Thyroid gland (tissue), 4 donors: Measurements from ENCODE around the gene RFPL3. TPM values are rescaled to one million over a fixed set of nuclear protein-coding genes. Genes with fewer than 3 reads are reported as not detected.
A peak's percentile ranks its signal among the peaks of the same experiment; 100 is the strongest.

Experiments
- DNase-seq, 2 donors: peaks; one replicate each; pipeline ENCODE4 v3.0.0-alpha.2; 2019
- H3K27ac ChIP-seq, 3 donors: fragments of 200-600 bp; sonication (generic); 1 replicate in 2 of 3; 2 replicates in 1 of 3; pipeline ENCODE4 v1.5.1; 2016 to 2019; ENCODE audit warnings: mild to moderate bottlenecking in 1 of 3, moderate library complexity in 1 of 3
- H3K27me3 ChIP-seq: fragments of 200-600 bp; sonication (generic); one replicate; pipeline ENCODE4 v1.5.1; 2019
- H3K36me3 ChIP-seq, 2 donors: fragments of 200-600 bp; sonication (generic); one replicate each; pipeline ENCODE4 v1.5.1; 2016 to 2019
- H3K4me1 ChIP-seq, 2 donors: fragments of 200-600 bp; sonication (generic); one replicate each; pipeline ENCODE4 v1.5.1; 2017 to 2019
- H3K4me3 ChIP-seq, 3 donors: fragments of 200-600 bp; sonication (generic); replicated peaks in 1 of 3; 1 replicate in 2 of 3; 2 replicates in 1 of 3; pipeline ENCODE4 v1.5.1; 2016; ENCODE audit warnings: mild to moderate bottlenecking in 1 of 3
- H3K9me3 ChIP-seq: fragments of 200-600 bp; sonication (generic); one replicate; pipeline ENCODE4 v1.5.1; 2017
- CTCF ChIP-seq, 6 experiments: fragments of 200-600 bp in 3 of 6; fragments of 450-650 bp in 3 of 6; sonication (generic) in 3 of 6; IDR thresholded peaks; one replicate each; pipeline ENCODE4 v1.5.1; 2016 to 2019; ENCODE audit warnings: antibody characterized with exemption in 6 of 6, mild to moderate bottlenecking in 2 of 6, inconsistent platforms in 1 of 6, moderate library complexity in 1 of 6
- POLR2A ChIP-seq, 2 donors: fragments of 450-650 bp; IDR thresholded peaks; one replicate each; pipeline ENCODE4 v1.6.1; 2017; ENCODE audit warnings: antibody characterized with exemption in 2 of 2, mild to moderate bottlenecking in 2 of 2, moderate library complexity in 1 of 2
- WGBS, 2 donors: methylation state at CpG; one replicate each; pipeline ENCODE4 v1.1.5; 2017; 5-methylcytosine and 5-hydroxymethylcytosine counted together
- intact Hi-C: fragments of 100-400 bp; cut with DNase I; formaldehyde crosslinking; loops from one replicate; pipeline ENCODE4 v1.15.1; 2023
- total RNA-seq, 4 donors: library from RNA; depleted of rRNA; stranded (reverse); fragments of >200 nt; gene quantifications; one replicate each; pipeline ENCODE4 v1.2.3, GENCODE V29; 2016

RFPL3 gene
- total RNA-seq, 4 donors from 2014 or later: not detected

- intact Hi-C loops: no loop called here
- Histone ChIP-seq H3K9me3 (no peaks in the 10 kb centered on the region), H3K4me3 (no peak overlapping the region), H3K27me3 (no peaks in the 10 kb centered on the region), H3K27ac (peak overlapping the region; percentile 24 to 43 (median 39)), H3K4me1 (peaks cover 6 to 16% of the 10 kb centered on the region in 2 donors), H3K36me3 (peaks cover 53 to 91% of the 10 kb centered on the region in 2 donors)
- peak; percentile 70 to 81 for DNase-seq
- WGBS, 2 donors: 72 to 84% methylated on average over 5 of the region's 5 CpGs
- TF ChIP-seq CTCF (IDR thresholded peaks at IDR 0.05) (no peak), POLR2A (IDR thresholded peaks at IDR 0.05) (no peak)
These were observed 39.1 kb downstream of the RFPL3 start for GRCh38 chr22:32396746-32397145.

GRCh38 chr22:32401486-32401885 lies 43.8 kb downstream of the RFPL3 start:
- TF ChIP-seq POLR2A (IDR thresholded peaks at IDR 0.05) (no peak), CTCF (IDR thresholded peaks at IDR 0.05) (no peak)
- WGBS, 2 donors: 72 to 77% methylated on average over 4 of the region's 4 CpGs
- no peaks in the 10 kb centered on the region for H3K9me3 ChIP-seq
- peaks cover 6 to 11% of the 10 kb centered on the region in 2 donors for H3K4me1 ChIP-seq
- H3K27ac ChIP-seq: no peak overlapping the region
- no peak for DNase-seq
- no peak overlapping the region for H3K4me3 ChIP-seq
- intact Hi-C loops: no loop called here
- no peaks in the 10 kb centered on the region for H3K27me3 ChIP-seq
- H3K36me3 ChIP-seq: peaks cover 33 to 67% of the 10 kb centered on the region in 2 donors

- TF ChIP-seq POLR2A (IDR thresholded peaks at IDR 0.05) (no peak), CTCF (IDR thresholded peaks at IDR 0.05) (no peak)
- H3K27ac ChIP-seq: no peak overlapping the region
- no peak for DNase-seq
- intact Hi-C loops: no loop called here
- no peaks in the 10 kb centered on the region for H3K4me1 ChIP-seq
- WGBS, 2 donors: 88 to 97% methylated on average over 2 of the region's 2 CpGs
- H3K4me3 ChIP-seq: no peak overlapping the region
- no peaks in the 10 kb centered on the region for H3K27me3 ChIP-seq
- H3K9me3 ChIP-seq: no peaks in the 10 kb centered on the region
- peaks cover 33 to 67% of the 10 kb centered on the region in 2 donors for H3K36me3 ChIP-seq
These were observed 46.4 kb downstream of the RFPL3 start for GRCh38 chr22:32404021-32404420.

- TF ChIP-seq CTCF (IDR thresholded peaks at IDR 0.05): no peak
- DNase-seq: no peak
- Histone ChIP-seq H3K36me3 (peaks cover 18 to 38% of the 10 kb centered on the region in 2 donors), H3K4me3 (no peak overlapping the region), H3K9me3 (no peaks in the 10 kb centered on the region), H3K27ac (no peak overlapping the region), H3K4me1 (peaks cover 7 to 16% of the 10 kb centered on the region in 2 donors), H3K27me3 (no peaks in the 10 kb centered on the region)
- 92 to 93% methylated on average over 3 of the region's 3 CpGs for WGBS, 2 donors
- intact Hi-C loops: no loop called here
These were observed 49.6 kb downstream of the RFPL3 start for GRCh38 chr22:32407312-32407711.

- no peak for DNase-seq
- no peak for TF ChIP-seq CTCF (IDR thresholded peaks at IDR 0.05)
- no peak for TF ChIP-seq POLR2A (IDR thresholded peaks at IDR 0.05)
- H3K36me3 ChIP-seq: peaks cover 18 to 34% of the 10 kb centered on the region in 2 donors
These were observed 50.3 kb downstream of the RFPL3 start for GRCh38 chr22:32407936-32408335.

More at GRCh38 chr22:32407936-32408335, 50.3 kb downstream of the RFPL3 start:
- Histone ChIP-seq H3K9me3 (no peaks in the 10 kb centered on the region), H3K27ac (no peak overlapping the region), H3K27me3 (no peaks in the 10 kb centered on the region), H3K4me3 (no peak overlapping the region), H3K4me1 (peaks cover 7 to 16% of the 10 kb centered on the region in 2 donors)
- intact Hi-C loops: no loop called here
- 61 to 74% methylated on average over 2 of the region's 2 CpGs for WGBS, 2 donors
